GM19351 (cell line): ENCODE data around the gene KCNIP1.
"Not testable (repeated sequence)": the region's sequence is repeated elsewhere in the genome, so short reads cannot be mapped to it uniquely, and the experiment has no call there.

Experiments
- ATAC-seq: cut with Tn5 transposase; IDR thresholded peaks from one replicate; pipeline ENCODE4 v1.9.1; 2021; ENCODE audit warnings: mild to moderate bottlenecking, moderate library complexity; ENCODE audit not compliant: unreplicated experiment

KCNIP1 gene

GRCh38 chr5:170534941-170535340, 31.1 kb downstream of the KCNIP1 start:
- ATAC-seq = no peak

GRCh38 chr5:170536525-170536924, 32.7 kb downstream of the KCNIP1 start:
- ATAC-seq = no peak

GRCh38 chr5:170537451-170538095, 33.8 kb downstream of the KCNIP1 start:
- no peak for ATAC-seq

GRCh38 chr5:170538096-170538465, 34.3 kb downstream of the KCNIP1 start:
- no peak for ATAC-seq

GRCh38 chr5:170538696-170539586, 35.1 kb downstream of the KCNIP1 start:
- no peak for ATAC-seq

- ATAC-seq = no peak
These were observed 36.5 kb downstream of the KCNIP1 start for GRCh38 chr5:170540271-170540670.

GRCh38 chr5:170541146-170541769, 37.4 kb downstream of the KCNIP1 start:
- no peak for ATAC-seq

- ATAC-seq = no peak
These were observed 39.0 kb downstream of the KCNIP1 start for GRCh38 chr5:170542691-170543293.

- no peak for ATAC-seq
These were observed 41.5 kb downstream of the KCNIP1 start for GRCh38 chr5:170545313-170545712.

GRCh38 chr5:170545811-170546210, 42.0 kb downstream of the KCNIP1 start:
- ATAC-seq = no peak

GRCh38 chr5:170546282-170546681, 42.5 kb downstream of the KCNIP1 start:
- no peak for ATAC-seq

GRCh38 chr5:170550382-170550781, 46.6 kb downstream of the KCNIP1 start:
- not testable (repeated sequence) for ATAC-seq

GRCh38 chr5:170551076-170551475, 47.3 kb downstream of the KCNIP1 start:
- ATAC-seq = no peak

- no peak for ATAC-seq
These were observed 47.8 kb downstream of the KCNIP1 start for GRCh38 chr5:170551622-170552021.

- no peak for ATAC-seq
These were observed 48.8 kb downstream of the KCNIP1 start for GRCh38 chr5:170552621-170553115.

- ATAC-seq = no peak
These were observed 49.4 kb downstream of the KCNIP1 start for GRCh38 chr5:170553218-170553617.

- no peak for ATAC-seq
These were observed 50.9 kb downstream of the KCNIP1 start for GRCh38 chr5:170554521-170555267.

GRCh38 chr5:170557314-170557713, 53.5 kb downstream of the KCNIP1 start:
- ATAC-seq = no peak

GRCh38 chr5:170559296-170559695, 55.5 kb downstream of the KCNIP1 start:
- no peak for ATAC-seq

- ATAC-seq = no peak
These were observed 57.1 kb downstream of the KCNIP1 start for GRCh38 chr5:170560938-170561337.
